B cell (primary cell): ENCODE results near the gene RPL41. TPM values are rescaled to one million over a fixed set of nuclear protein-coding genes. Genes with fewer than 3 reads are reported as not detected.

ENCODE experiments used
- ATAC-seq: fragments of 200-7000 bp; cut with Tn5 transposase; one replicate; pipeline ENCODE4 v1.10.0; 2021; ENCODE audit warnings: low read depth, mild to moderate bottlenecking, moderate number of reproducible peaks, moderate library complexity
- CTCF ChIA-PET: fragments of 350-600 bp; sonication (Branson Sonifier 250); formaldehyde crosslinking; loops from one replicate; lab custom pipeline; 2021; ENCODE audit warnings: antibody characterized with exemption, inconsistent platforms; lab: Charles Lee
- POLR2A ChIA-PET: fragments of 350-600 bp; sonication (Branson Sonifier 250); formaldehyde crosslinking; loops from one replicate; lab custom pipeline; 2021; ENCODE audit warnings: antibody characterized with exemption; lab: Charles Lee
- DNase-seq: peaks from one replicate; pipeline ENCODE4 v3.0.0; 2013
- H2AFZ ChIP-seq: 2 replicates; pipeline ENCODE4 v1.6.1; 2012; ENCODE audit warnings: mild to moderate bottlenecking, low read depth, low read length; ENCODE audit not compliant: insufficient read depth, poor library complexity, severe bottlenecking
- H3K27ac ChIP-seq, 2 donors: 1 replicate in 1 of 2; 2 replicates in 1 of 2; pipeline ENCODE4 v1.5.1; 2012 to 2013; ENCODE audit warnings: low read length in 2 of 2, mild to moderate bottlenecking in 2 of 2, moderate library complexity in 1 of 2
- H3K27me3 ChIP-seq, 4 experiments: fragments of 200-600 bp in 1 of 4; sonication (generic) in 1 of 4; replicated peaks in 1 of 4; 1 replicate in 2 of 4; 2 replicates in 2 of 4; pipeline versions ENCODE4 v1.6.1 to v1.7.0; 2013 to 2016; ENCODE audit warnings: low read length in 3 of 4, mild to moderate bottlenecking in 2 of 4, mixed read lengths in 1 of 4, moderate library complexity in 1 of 4; ENCODE audit not compliant: insufficient read depth in 4 of 4, control insufficient read depth in 3 of 4; ENCODE audit errors: control extremely low read depth in 1 of 4
- H3K36me3 ChIP-seq, 2 experiments: replicated peaks in 1 of 2; 1 replicate in 1 of 2; 2 replicates in 1 of 2; pipeline versions ENCODE4 v1.6.1 to v1.7.1; 2013; ENCODE audit warnings: low read length in 1 of 2; ENCODE audit not compliant: insufficient read depth in 2 of 2, control insufficient read depth in 1 of 2; ENCODE audit errors: control extremely low read depth in 1 of 2, extremely low read depth in 1 of 2
- H3K4me1 ChIP-seq, 2 donors: fragments of 200-600 bp in 1 of 2; sonication (generic) in 1 of 2; 1 replicate in 1 of 2; 2 replicates in 1 of 2; pipeline versions ENCODE4 v1.5.1 to v1.6.1; 2013 to 2017; ENCODE audit warnings: low read length in 2 of 2; ENCODE audit not compliant: control insufficient read depth in 2 of 2, insufficient read depth in 2 of 2
- H3K4me2 ChIP-seq: replicated peaks from 2 replicates; pipeline ENCODE3; 2012; ENCODE audit warnings: mild to moderate bottlenecking, low read depth, low read length; ENCODE audit not compliant: poor library complexity, severe bottlenecking
- H3K4me3 ChIP-seq, 5 experiments: fragments of 200-600 bp in 1 of 5; sonication (generic) in 1 of 5; 1 replicate in 3 of 5; 2 replicates in 2 of 5; pipeline versions ENCODE4 v1.5.1 to v1.7.0; 2011 to 2016; ENCODE audit warnings: low read length in 4 of 5, mild to moderate bottlenecking in 4 of 5, low read depth in 2 of 5, control low read depth in 1 of 5, moderate library complexity in 1 of 5; ENCODE audit not compliant: insufficient read depth in 1 of 5; ENCODE audit errors: control extremely low read depth in 1 of 5, extremely low read depth in 1 of 5
- H3K79me2 ChIP-seq: fragments of 200-600 bp; sonication (generic); one replicate; pipeline ENCODE4 v1.6.0; 2016; ENCODE audit warnings: low read length; ENCODE audit not compliant: control insufficient read depth, insufficient read depth
- H3K9ac ChIP-seq: fragments of 200-600 bp; sonication (generic); 2 replicates; pipeline ENCODE4 v1.6.1; 2017; ENCODE audit warnings: mild to moderate bottlenecking, low read length, moderate library complexity
- H3K9me3 ChIP-seq, 3 donors: one replicate each; pipeline versions ENCODE4 v1.6.1 to v1.7.1; 2013; ENCODE audit warnings: low read length in 2 of 3; ENCODE audit not compliant: control insufficient read depth in 2 of 3, insufficient read depth in 1 of 3; ENCODE audit errors: control extremely low read depth in 1 of 3
- H4K20me1 ChIP-seq: 2 replicates; pipeline ENCODE4 v1.6.0; 2012; ENCODE audit warnings: mild to moderate bottlenecking, low read length; ENCODE audit not compliant: insufficient read depth, control insufficient read depth, poor library complexity, severe bottlenecking
- H3K27ac Mint-ChIP-seq: one replicate; pipeline ENCODE4 v1.8.0; 2021; ENCODE audit warnings: mixed read lengths
- H3K27me3 Mint-ChIP-seq: one replicate; pipeline ENCODE4 v1.8.0; 2021; ENCODE audit warnings: mixed read lengths
- H3K4me1 Mint-ChIP-seq: one replicate; pipeline ENCODE4 v1.8.0; 2021; ENCODE audit warnings: mixed read lengths
- H3K4me3 Mint-ChIP-seq: one replicate; pipeline ENCODE4 v1.8.0; 2021; ENCODE audit warnings: mixed read lengths
- H3K9me3 Mint-ChIP-seq: one replicate; pipeline ENCODE4 v1.8.0; 2022; ENCODE audit warnings: mixed read lengths; ENCODE audit not compliant: insufficient read depth
- CTCF ChIP-seq: fragments of 200-600 bp; IDR thresholded peaks from one replicate; pipeline ENCODE4 v1.8.0; 2022; ENCODE audit warnings: antibody characterized with exemption, mild to moderate bottlenecking
- EZH2 ChIP-seq: IDR thresholded peaks from 2 replicates; pipeline ENCODE4 v1.6.1; 2012; ENCODE audit warnings: borderline replicate concordance, low read depth, mild to moderate bottlenecking, moderate library complexity, low read length; ENCODE audit not compliant: insufficient read depth, poor library complexity, severe bottlenecking
- WGBS: methylation state at CpG from one replicate; pipeline ENCODE4 v1.1.5; 2013; ENCODE audit warnings: missing lambda C conversion rate; ENCODE audit not compliant: insufficient coverage; 5-methylcytosine and 5-hydroxymethylcytosine counted together
- intact Hi-C: fragments of 100-400 bp; cut with micrococcal nuclease; formaldehyde crosslinking; loops from one replicate; pipeline ENCODE4 v1.10.0; 2022
- polyA plus RNA-seq: library from polyadenylated mRNA; depleted of rRNA; stranded (reverse); fragments of >200 nt; gene quantifications from 2 replicates; pipeline ENCODE4 v1.2.3, GENCODE V29; 2012
- total RNA-seq, 2 donors: library from RNA; stranded (reverse); fragments of 120-200 nt in 1 of 2; gene quantifications; 1 replicate in 1 of 2; 2 replicates in 1 of 2; pipeline versions ENCODE4 v1.2.3 to v1.2.4, GENCODE V29; 2013 to 2022

RPL41 gene
- total and polyA plus RNA-seq, 2 donors (not counting 1 experiment from before 2014, with no cell fraction given): 4,738 to 10,371 TPM

GRCh38 chr12:56162468-56163290 lies 46.2 kb downstream of the RPL41 start:
- H3K9ac ChIP-seq: no peak overlapping the region
- no peak overlapping the region for H3K27ac ChIP-seq
- H3K36me3 ChIP-seq: peaks cover 7 to 77% of the 10 kb centered on the region in 2 experiments
- peaks cover 27% of the 10 kb centered on the region for H3K79me2 ChIP-seq
- H3K4me2 ChIP-seq: no peak overlapping the region
- WGBS: 98% methylated on average over 4 of the region's 11 CpGs
- no peaks in the 10 kb centered on the region for H3K27me3 ChIP-seq
- H3K9me3 Mint-ChIP-seq: no peaks in the 10 kb centered on the region
- H3K27ac Mint-ChIP-seq: no peak overlapping the region
- no peak for TF ChIP-seq CTCF
- no peak for TF ChIP-seq EZH2
- H3K4me1 Mint-ChIP-seq: peaks cover 31% of the 10 kb centered on the region
- H3K4me3 ChIP-seq: no peak overlapping the region
- peaks cover 14% of the 10 kb centered on the region for H4K20me1 ChIP-seq
- H3K4me3 Mint-ChIP-seq: no peak overlapping the region
- H3K9me3 ChIP-seq: no peaks in the 10 kb centered on the region
- H2AFZ ChIP-seq: no peak overlapping the region
- POLR2A ChIA-PET: interaction anchor here (0.8 to 1.3 kb wide), 3 partner anchors 12 to 25 kb away, joined by 3 to 7 read pairs (median 3); no protein-coding TSS in a partner anchor
- no peaks in the 10 kb centered on the region for H3K27me3 Mint-ChIP-seq
- CTCF ChIA-PET: interaction anchor here (0.8 to 3.1 kb wide), 4 partner anchors 20 to 107 kb away, joined by 3 to 24 read pairs (median 3); partner anchors contain the start of gene SMARCC2
- DNase-seq (no peak), ATAC-seq (no peak)
- intact Hi-C loops: no loop called here
- H3K4me1 ChIP-seq: peaks cover 20 to 29% of the 10 kb centered on the region in 2 donors
